Muscle layer of colon (tissue), 2 donors: Measurements from ENCODE around the gene TMEM51.
A peak's percentile ranks its signal among the peaks of the same experiment; 100 is the strongest.

Experiments used
- H3K27ac ChIP-seq: one replicate; pipeline ENCODE4 v1.7.0; 2013; ENCODE audit warnings: low read depth, mild to moderate bottlenecking, low read length, moderate library complexity
- H3K27me3 ChIP-seq, 2 donors: one replicate each; pipeline ENCODE4 v1.7.0; 2013; ENCODE audit warnings: low read length in 2 of 2, mild to moderate bottlenecking in 2 of 2; ENCODE audit not compliant: insufficient read depth in 2 of 2, control insufficient read depth in 1 of 2
- H3K36me3 ChIP-seq: one replicate; pipeline ENCODE4 v1.7.0; 2013; ENCODE audit warnings: mild to moderate bottlenecking, low read length; ENCODE audit not compliant: insufficient read depth
- H3K4me1 ChIP-seq: one replicate; pipeline ENCODE4 v1.7.0; 2013; ENCODE audit warnings: mild to moderate bottlenecking, low read length; ENCODE audit not compliant: insufficient read depth
- H3K4me3 ChIP-seq, 2 donors: one replicate each; pipeline ENCODE4 v1.7.0; 2013; ENCODE audit warnings: low read length in 2 of 2, low read depth in 1 of 2, mild to moderate bottlenecking in 1 of 2, moderate library complexity in 1 of 2
- H3K9ac ChIP-seq: one replicate; pipeline ENCODE4 v1.7.0; 2013; ENCODE audit warnings: low read length
- H3K9me3 ChIP-seq: one replicate; pipeline ENCODE4 v1.7.0; 2013; ENCODE audit warnings: mild to moderate bottlenecking, low read length
- donor health status: abdominal sarcoma.
- donor health status: Adenocarcinoma of cecum.

TMEM51 gene

GRCh38 chr1:15192916-15193550 lies 39.5 kb downstream of the TMEM51 start:
- Histone ChIP-seq H3K9me3 (no peaks in the 10 kb centered on the region), H3K36me3 (no peaks in the 10 kb centered on the region), H3K9ac (no peak overlapping the region), H3K27ac (no peak overlapping the region), H3K4me1 (peaks cover 49% of the 10 kb centered on the region), H3K4me3 (no peak overlapping the region), H3K27me3 (no peaks in the 10 kb centered on the region)

- Histone ChIP-seq H3K9me3 (no peaks in the 10 kb centered on the region), H3K27me3 (no peaks in the 10 kb centered on the region), H3K9ac (no peak overlapping the region), H3K4me3 (no peak overlapping the region), H3K27ac (no peak overlapping the region), H3K4me1 (peaks cover 38% of the 10 kb centered on the region), H3K36me3 (no peaks in the 10 kb centered on the region)
These were observed 42.0 kb downstream of the TMEM51 start for GRCh38 chr1:15195420-15196052.

GRCh38 chr1:15196069-15196468 lies 42.5 kb downstream of the TMEM51 start:
- no peaks in the 10 kb centered on the region for H3K27me3 ChIP-seq
- H3K4me1 ChIP-seq: peaks cover 41% of the 10 kb centered on the region
- H3K27ac ChIP-seq: no peak overlapping the region
- no peak overlapping the region for H3K9ac ChIP-seq
- H3K4me3 ChIP-seq: no peak overlapping the region
- H3K36me3 ChIP-seq: no peaks in the 10 kb centered on the region
- no peaks in the 10 kb centered on the region for H3K9me3 ChIP-seq

GRCh38 chr1:15196807-15197530 lies 43.4 kb downstream of the TMEM51 start:
- no peaks in the 10 kb centered on the region for H3K9me3 ChIP-seq
- no peak overlapping the region for H3K9ac ChIP-seq
- H3K4me3 ChIP-seq: no peak overlapping the region
- H3K27ac ChIP-seq: no peak overlapping the region
- peaks cover 45% of the 10 kb centered on the region for H3K4me1 ChIP-seq
- no peaks in the 10 kb centered on the region for H3K36me3 ChIP-seq
- no peaks in the 10 kb centered on the region for H3K27me3 ChIP-seq

GRCh38 chr1:15197591-15198447 lies 44.3 kb downstream of the TMEM51 start:
- H3K9ac ChIP-seq: no peak overlapping the region
- H3K9me3 ChIP-seq: no peaks in the 10 kb centered on the region
- H3K27me3 ChIP-seq: no peaks in the 10 kb centered on the region
- peaks cover 45% of the 10 kb centered on the region for H3K4me1 ChIP-seq
- H3K27ac ChIP-seq: no peak overlapping the region
- H3K4me3 ChIP-seq: no peak overlapping the region
- H3K36me3 ChIP-seq: no peaks in the 10 kb centered on the region

- Histone ChIP-seq H3K9me3 (no peaks in the 10 kb centered on the region), H3K27ac (no peak overlapping the region), H3K4me1 (peaks cover 39% of the 10 kb centered on the region), H3K27me3 (no peaks in the 10 kb centered on the region), H3K4me3 (no peak overlapping the region), H3K36me3 (no peaks in the 10 kb centered on the region), H3K9ac (no peak overlapping the region)
These were observed 45.1 kb downstream of the TMEM51 start for GRCh38 chr1:15198684-15199083.

GRCh38 chr1:15201221-15201620 lies 47.7 kb downstream of the TMEM51 start:
- H3K9me3 ChIP-seq: no peaks in the 10 kb centered on the region
- no peak overlapping the region for H3K4me3 ChIP-seq
- H3K27ac ChIP-seq: peak overlapping the region; percentile 76
- no peaks in the 10 kb centered on the region for H3K36me3 ChIP-seq
- H3K4me1 ChIP-seq: peaks cover 52% of the 10 kb centered on the region
- no peak overlapping the region for H3K9ac ChIP-seq
- no peaks in the 10 kb centered on the region for H3K27me3 ChIP-seq

GRCh38 chr1:15201849-15202551 lies 48.5 kb downstream of the TMEM51 start:
- Histone ChIP-seq H3K4me1 (peaks cover 57% of the 10 kb centered on the region), H3K27me3 (no peaks in the 10 kb centered on the region), H3K9ac (no peak overlapping the region), H3K9me3 (no peaks in the 10 kb centered on the region), H3K4me3 (no peak overlapping the region), H3K27ac (peak overlapping the region; percentile 76), H3K36me3 (no peaks in the 10 kb centered on the region)

GRCh38 chr1:15204931-15205330 lies 51.4 kb downstream of the TMEM51 start:
- H3K36me3 ChIP-seq: no peaks in the 10 kb centered on the region
- no peaks in the 10 kb centered on the region for H3K27me3 ChIP-seq
- no peak overlapping the region for H3K9ac ChIP-seq
- H3K9me3 ChIP-seq: no peaks in the 10 kb centered on the region
- no peak overlapping the region for H3K27ac ChIP-seq
- no peak overlapping the region for H3K4me3 ChIP-seq
- peaks cover 57% of the 10 kb centered on the region for H3K4me1 ChIP-seq

GRCh38 chr1:15205586-15206346 lies 52.2 kb downstream of the TMEM51 start:
- Histone ChIP-seq H3K9me3 (no peaks in the 10 kb centered on the region), H3K36me3 (no peaks in the 10 kb centered on the region), H3K4me1 (peaks cover 49% of the 10 kb centered on the region), H3K27me3 (no peaks in the 10 kb centered on the region), H3K9ac (no peak overlapping the region), H3K27ac (peak overlapping the region; percentile 62), H3K4me3 (no peak overlapping the region)
